Measurements from ENCODE around the gene GRPEL1. TPM values are rescaled to one million over a fixed set of nuclear protein-coding genes. Genes with fewer than 3 reads are reported as not detected.

Gene GRPEL1
- total RNA-seq, 3 donors from 2014 or later (not counting 1 experiment from before 2014, with no cell fraction given), result 20.1 to 37.8 (median 36.8) TPM

DNA sequence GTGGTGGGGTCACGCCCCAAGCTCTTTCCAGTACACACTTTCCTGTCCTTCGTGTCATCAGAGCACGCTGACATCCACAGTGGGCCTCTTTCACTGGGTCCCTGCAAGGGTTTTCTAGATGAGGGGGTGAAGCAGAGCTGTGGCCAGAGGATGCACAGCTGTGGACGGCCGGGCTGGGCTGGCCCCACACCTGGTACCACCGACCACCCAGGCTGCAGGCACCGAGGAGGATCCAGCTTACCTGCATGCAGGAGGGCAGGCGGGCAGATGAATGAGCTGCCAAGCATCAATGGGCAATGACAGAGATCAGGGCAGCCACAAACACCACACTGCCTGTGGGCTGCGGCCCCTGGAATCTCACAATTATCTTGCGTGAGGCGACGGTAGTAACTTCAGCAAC is 9.5 kb upstream of the GRPEL1 start:
- intact Hi-C loops (cut with micrococcal nuclease), result no loop called here
- no peaks in the 10 kb centered on the region for H3K9me3 Mint-ChIP-seq
- H3K27ac Mint-ChIP-seq, result no peak overlapping the region
- H3K27ac ChIP-seq (ENCODE audit: low read length), result no peak overlapping the region
- no peaks in the 10 kb centered on the region for H3K36me3 ChIP-seq (ENCODE audit: control insufficient read depth, insufficient read depth, low read length)
- H3K27me3 ChIP-seq (ENCODE audit: control insufficient read depth, insufficient read depth, low read length), result no peaks in the 10 kb centered on the region
- H3K27me3 Mint-ChIP-seq (ENCODE audit: low read depth in 2 of 2), result peaks cover 19 to 22% of the 10 kb centered on the region in 2 donors
- no peaks in the 10 kb centered on the region for H3K9me3 ChIP-seq (ENCODE audit: control insufficient read depth, insufficient read depth, low read length)
- DNase-seq, result no peak
- H3K36me3 Mint-ChIP-seq, result peaks cover 10% of the 10 kb centered on the region
- WGBS (ENCODE audit: insufficient coverage), result 87% methylated on average over 12 of the region's 12 CpGs
- no peak for ATAC-seq
- TF ChIP-seq, protein P1, sequence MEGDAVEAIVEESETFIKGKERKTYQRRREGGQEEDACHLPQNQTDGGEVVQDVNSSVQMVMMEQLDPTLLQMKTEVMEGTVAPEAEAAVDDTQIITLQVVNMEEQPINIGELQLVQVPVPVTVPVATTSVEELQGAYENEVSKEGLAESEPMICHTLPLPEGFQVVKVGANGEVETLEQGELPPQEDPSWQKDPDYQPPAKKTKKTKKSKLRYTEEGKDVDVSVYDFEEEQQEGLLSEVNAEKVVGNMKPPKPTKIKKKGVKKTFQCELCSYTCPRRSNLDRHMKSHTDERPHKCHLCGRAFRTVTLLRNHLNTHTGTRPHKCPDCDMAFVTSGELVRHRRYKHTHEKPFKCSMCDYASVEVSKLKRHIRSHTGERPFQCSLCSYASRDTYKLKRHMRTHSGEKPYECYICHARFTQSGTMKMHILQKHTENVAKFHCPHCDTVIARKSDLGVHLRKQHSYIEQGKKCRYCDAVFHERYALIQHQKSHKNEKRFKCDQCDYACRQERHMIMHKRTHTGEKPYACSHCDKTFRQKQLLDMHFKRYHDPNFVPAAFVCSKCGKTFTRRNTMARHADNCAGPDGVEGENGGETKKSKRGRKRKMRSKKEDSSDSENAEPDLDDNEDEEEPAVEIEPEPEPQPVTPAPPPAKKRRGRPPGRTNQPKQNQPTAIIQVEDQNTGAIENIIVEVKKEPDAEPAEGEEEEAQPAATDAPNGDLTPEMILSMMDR (IDR thresholded peaks at IDR 0.05), result no peak
- no peak overlapping the region for H3K4me3 Mint-ChIP-seq
- no peaks in the 10 kb centered on the region for H3K4me1 ChIP-seq (ENCODE audit: control insufficient read depth, insufficient read depth, low read length)
- H3K4me3 ChIP-seq (ENCODE audit: low read length), result no peak overlapping the region
- H3K4me1 Mint-ChIP-seq, result no peaks in the 10 kb centered on the region

DNA sequence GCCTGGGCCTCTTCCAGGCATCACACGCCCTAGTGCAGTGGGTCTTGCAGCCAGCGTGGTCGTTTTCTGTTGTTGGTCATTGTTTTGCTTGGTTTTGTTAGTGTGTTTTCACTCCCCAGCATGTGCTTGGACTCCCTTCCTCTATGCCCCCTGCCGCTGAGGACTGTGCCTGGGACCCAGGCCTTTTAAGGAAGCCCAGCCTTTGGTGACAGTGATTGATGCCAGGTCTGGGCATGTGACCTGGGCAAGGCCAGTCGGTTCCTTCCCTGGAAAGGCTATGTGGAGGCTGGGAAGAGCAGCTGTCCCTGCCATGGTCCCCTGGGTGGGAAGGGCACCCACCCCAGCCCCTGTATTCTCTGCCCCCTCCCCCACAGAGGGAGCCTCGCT is 8.8 kb upstream of the GRPEL1 start:
- H3K9me3 Mint-ChIP-seq, result no peaks in the 10 kb centered on the region
- ATAC-seq, result peak in 1 of 3 donors; percentile 6
- no peaks in the 10 kb centered on the region for H3K4me1 Mint-ChIP-seq
- peaks cover 19 to 22% of the 10 kb centered on the region in 2 donors for H3K27me3 Mint-ChIP-seq (ENCODE audit: low read depth in 2 of 2)
- Histone ChIP-seq H3K4me1 (ENCODE audit: control insufficient read depth, insufficient read depth, low read length) (no peaks in the 10 kb centered on the region), H3K27me3 (ENCODE audit: control insufficient read depth, insufficient read depth, low read length) (no peaks in the 10 kb centered on the region), H3K36me3 (ENCODE audit: control insufficient read depth, insufficient read depth, low read length) (no peaks in the 10 kb centered on the region), H3K27ac (ENCODE audit: low read length) (no peak overlapping the region), H3K4me3 (ENCODE audit: low read length) (no peak overlapping the region), H3K9me3 (ENCODE audit: control insufficient read depth, insufficient read depth, low read length) (no peaks in the 10 kb centered on the region)
- TF ChIP-seq, protein P1 (IDR thresholded peaks at IDR 0.05), result no peak
- H3K4me3 Mint-ChIP-seq, result no peak overlapping the region
- 63% methylated on average over 6 of the region's 6 CpGs for WGBS (ENCODE audit: insufficient coverage)
- intact Hi-C loops (cut with micrococcal nuclease), result no loop called here
- peaks cover 10% of the 10 kb centered on the region for H3K36me3 Mint-ChIP-seq
- no peak for DNase-seq
- H3K27ac Mint-ChIP-seq, result no peak overlapping the region

DNA sequence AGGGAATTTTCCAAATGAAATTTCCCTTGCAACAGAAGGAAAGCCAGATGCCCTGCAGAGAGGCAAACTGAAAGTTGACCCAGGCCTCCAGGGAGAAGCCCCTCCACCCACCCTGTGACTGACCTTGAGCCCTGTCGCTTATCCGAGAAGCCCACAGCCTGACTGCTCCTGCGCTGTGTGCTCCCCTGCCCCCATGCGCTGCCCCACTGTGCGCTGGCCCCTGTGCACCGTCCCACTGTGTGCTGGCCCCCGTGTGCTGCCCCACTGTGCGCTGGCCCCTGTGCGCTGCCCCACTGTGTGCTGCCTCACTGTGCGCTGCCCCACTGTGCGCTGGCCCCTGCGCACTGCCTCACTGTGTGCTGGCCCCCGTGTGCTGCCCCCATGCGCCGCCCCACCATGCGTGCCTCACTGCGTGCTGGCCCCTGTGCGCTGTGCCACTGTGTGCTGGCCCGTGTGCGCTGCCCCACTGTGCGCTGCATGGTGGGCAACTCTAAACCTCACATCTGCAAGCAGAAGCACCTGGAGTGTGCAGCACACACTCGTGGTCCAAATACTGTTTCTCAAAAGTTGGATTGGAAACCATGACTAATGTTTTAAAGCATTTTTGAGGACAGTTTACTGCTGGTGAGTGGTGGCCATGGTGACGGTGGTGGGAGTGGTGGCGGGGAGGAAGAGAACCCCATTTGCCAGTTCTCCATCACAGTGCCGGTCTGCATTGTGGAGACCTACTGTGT is 8.3 kb upstream of the GRPEL1 start:
- no peak overlapping the region for H3K27ac Mint-ChIP-seq
- H3K4me1 Mint-ChIP-seq, result peaks cover 0 to under 1% of the 10 kb centered on the region in 2 donors
- intact Hi-C loops (cut with micrococcal nuclease), result no loop called here
- Histone ChIP-seq H3K9me3 (ENCODE audit: control insufficient read depth, insufficient read depth, low read length) (no peaks in the 10 kb centered on the region), H3K27ac (ENCODE audit: low read length) (no peak overlapping the region), H3K4me3 (ENCODE audit: low read length) (no peak overlapping the region), H3K36me3 (ENCODE audit: control insufficient read depth, insufficient read depth, low read length) (no peaks in the 10 kb centered on the region), H3K27me3 (ENCODE audit: control insufficient read depth, insufficient read depth, low read length) (no peaks in the 10 kb centered on the region), H3K4me1 (ENCODE audit: control insufficient read depth, insufficient read depth, low read length) (no peaks in the 10 kb centered on the region)
- H3K9me3 Mint-ChIP-seq, result no peaks in the 10 kb centered on the region
- TF ChIP-seq, protein P1 (IDR thresholded peaks at IDR 0.05), result no peak
- ATAC-seq (no peak), DNase-seq (no peak)
- H3K36me3 Mint-ChIP-seq, result peaks cover 10% of the 10 kb centered on the region
- peaks cover 16 to 26% of the 10 kb centered on the region in 2 donors for H3K27me3 Mint-ChIP-seq (ENCODE audit: low read depth in 2 of 2)
- WGBS (ENCODE audit: insufficient coverage), result 85% methylated on average over 25 of the region's 25 CpGs
- H3K4me3 Mint-ChIP-seq, result no peak overlapping the region

DNA sequence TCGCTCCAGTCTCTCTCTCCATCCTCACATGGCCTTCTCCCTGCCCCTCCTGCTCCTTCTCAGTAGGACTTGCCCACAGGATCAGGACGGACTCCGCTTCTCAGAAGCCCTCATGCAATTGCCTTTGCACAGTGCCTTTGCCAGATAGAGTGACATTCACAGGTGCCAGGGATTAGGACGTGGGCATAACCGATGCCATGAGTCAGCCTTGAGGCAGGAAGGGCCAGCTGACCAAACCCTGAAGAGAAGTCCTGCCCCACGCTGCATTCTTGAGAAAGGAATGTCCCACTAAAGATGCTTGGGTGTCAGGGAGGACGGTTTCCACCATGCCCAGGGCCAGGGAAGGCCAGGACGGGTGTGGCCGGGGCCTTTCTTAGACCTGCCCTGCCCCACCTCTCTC is 6.6 kb upstream of the GRPEL1 start:
- Histone ChIP-seq H3K27me3 (ENCODE audit: control insufficient read depth, insufficient read depth, low read length) (no peaks in the 10 kb centered on the region), H3K27ac (ENCODE audit: low read length) (no peak overlapping the region), H3K4me3 (ENCODE audit: low read length) (no peak overlapping the region), H3K4me1 (ENCODE audit: control insufficient read depth, insufficient read depth, low read length) (peaks cover 7% of the 10 kb centered on the region), H3K9me3 (ENCODE audit: control insufficient read depth, insufficient read depth, low read length) (no peaks in the 10 kb centered on the region), H3K36me3 (ENCODE audit: control insufficient read depth, insufficient read depth, low read length) (no peaks in the 10 kb centered on the region)
- Mint-ChIP-seq H3K27me3 (ENCODE audit: low read depth in 2 of 2) (peaks cover 13 to 15% of the 10 kb centered on the region in 2 donors), H3K27ac (no peak overlapping the region), H3K4me3 (no peak overlapping the region), H3K4me1 (peaks cover 6 to 10% of the 10 kb centered on the region in 2 donors), H3K9me3 (no peaks in the 10 kb centered on the region), H3K36me3 (peaks cover under 1% of the 10 kb centered on the region)
- ATAC-seq, result no peak
- intact Hi-C loops (cut with micrococcal nuclease), result no loop called here
- DNase-seq, result no peak
- WGBS (ENCODE audit: insufficient coverage), result 74% methylated on average over 9 of the region's 9 CpGs
- TF ChIP-seq, protein P1 (IDR thresholded peaks at IDR 0.05), result no peak

Measured in natural killer cell (primary cell).